NCI-H1694 treated with DMSO at 0.1 percent for 48 hours (cell line): ENCODE measurements around the gene DCTPP1.
A peak's percentile ranks its signal among the peaks of the same experiment; 100 is the strongest.

ENCODE experiments used
- DNase-seq: peaks from one replicate; lab custom pipeline; 2025; lab: John Stamatoyannopoulos, UW

Gene DCTPP1

DNA sequence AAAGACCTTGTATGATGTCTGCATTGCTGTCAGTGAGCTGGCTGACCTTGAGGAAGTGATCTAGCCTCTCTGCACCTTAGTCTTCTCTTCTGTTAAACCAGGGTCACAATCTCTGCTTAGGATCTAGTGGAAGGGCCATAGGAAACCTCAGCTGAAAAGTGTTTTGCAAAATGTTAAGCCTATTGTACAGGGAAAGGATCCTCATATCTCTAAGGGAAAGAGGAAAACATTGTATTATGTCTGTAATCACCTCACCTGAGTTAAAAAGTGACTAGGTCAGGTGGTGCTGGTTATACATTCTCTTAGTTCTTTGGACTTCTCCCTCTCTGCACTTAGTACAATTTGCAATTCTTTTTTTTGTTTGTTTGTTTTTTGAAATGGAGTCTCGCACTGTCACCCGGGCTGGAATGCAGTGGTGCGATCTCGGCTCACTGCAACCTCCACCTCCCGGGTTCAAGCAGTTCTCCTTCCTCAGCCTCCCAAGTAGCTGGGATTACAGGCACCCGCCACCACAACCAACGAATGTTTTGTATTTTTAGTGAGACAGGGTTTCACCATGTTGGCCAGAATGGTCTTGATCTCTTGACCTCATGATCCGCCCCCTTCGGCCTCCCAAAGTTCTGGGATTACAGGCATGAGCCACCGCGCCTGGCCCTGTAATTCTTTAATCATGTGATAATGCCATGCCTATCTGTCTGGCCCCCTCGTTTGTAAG, 17.8 kb upstream of the DCTPP1 start:
- no peak for DNase-seq

DNA sequence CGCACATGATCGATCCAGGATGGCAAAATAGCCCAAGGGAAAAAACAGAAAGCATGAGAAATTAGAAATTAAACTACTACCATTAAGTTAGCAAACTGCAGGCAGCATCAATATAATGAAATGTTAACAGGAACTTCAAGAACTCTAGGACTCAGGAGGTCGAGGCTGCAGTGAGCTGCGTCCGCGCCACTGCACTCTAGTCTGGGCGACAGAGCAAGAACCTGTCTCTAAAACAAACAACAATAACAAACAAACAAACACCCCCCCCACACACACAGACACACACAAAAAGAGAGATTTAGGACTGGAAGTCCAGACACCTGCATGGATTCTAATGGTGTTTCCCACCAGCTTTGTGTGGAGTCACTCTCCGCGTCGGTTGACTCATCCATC, 16.4 kb upstream of the DCTPP1 start:
- no peak for DNase-seq

DNA sequence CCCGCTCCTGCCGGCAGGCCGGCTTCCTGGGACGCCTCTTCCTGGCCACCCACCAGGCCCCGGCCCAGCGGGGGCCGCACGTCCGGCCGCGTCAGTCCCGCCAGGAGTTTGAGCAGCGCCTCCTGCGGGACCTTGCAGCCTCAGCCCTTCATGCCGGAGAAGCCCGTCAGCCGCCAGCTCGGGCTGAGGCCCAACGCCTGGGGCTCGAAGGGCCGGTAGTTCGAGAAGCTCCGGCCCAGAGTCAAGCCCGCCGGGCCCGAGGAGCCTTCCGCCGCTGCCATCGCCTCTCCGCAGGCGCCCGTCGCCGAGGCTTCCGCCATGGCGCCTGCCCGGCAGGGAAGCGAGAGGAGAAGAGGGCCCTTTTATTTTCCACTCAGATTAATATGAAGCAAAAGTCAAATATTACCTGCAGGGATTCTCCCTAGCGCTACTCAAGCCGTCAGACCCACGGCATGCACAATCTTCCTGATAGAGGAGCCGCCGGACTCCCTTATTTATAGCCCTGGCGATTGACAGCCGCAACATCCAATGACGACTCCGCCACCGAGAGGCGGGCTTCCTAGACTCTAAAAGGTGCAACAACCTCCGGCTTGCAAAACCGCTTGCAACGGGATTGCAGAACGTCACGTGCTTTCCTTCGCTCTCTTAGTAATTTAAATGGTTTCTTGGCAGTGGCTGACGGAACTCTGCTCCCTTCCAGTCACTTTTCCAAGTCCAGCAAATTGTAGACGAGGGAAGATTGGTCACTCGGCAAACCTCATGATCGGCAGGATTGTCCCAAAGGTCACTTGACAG, 15.8 kb upstream of the DCTPP1 start, which contains the start of gene SEPHS2:
SEPHS2 (minus strand) TSS at position 467 of the 795 bp plus-strand sequence; CDS start at position 320, 147 bp downstream.
- peak; percentile 82 for DNase-seq

DNA sequence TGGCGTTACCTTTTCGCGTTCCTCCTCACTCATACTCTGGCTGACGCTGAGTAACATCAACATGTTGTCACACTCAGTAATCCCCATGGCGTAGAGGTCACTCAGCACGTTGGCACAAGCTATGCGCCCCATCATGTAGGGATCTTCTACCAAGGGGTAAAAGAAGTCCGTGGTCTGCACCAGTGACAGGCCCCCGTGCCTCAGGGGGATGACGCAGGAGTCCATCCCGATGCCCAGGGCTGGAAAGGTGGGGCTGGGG, 15.2 kb upstream of the DCTPP1 start:
- no peak for DNase-seq

DNA sequence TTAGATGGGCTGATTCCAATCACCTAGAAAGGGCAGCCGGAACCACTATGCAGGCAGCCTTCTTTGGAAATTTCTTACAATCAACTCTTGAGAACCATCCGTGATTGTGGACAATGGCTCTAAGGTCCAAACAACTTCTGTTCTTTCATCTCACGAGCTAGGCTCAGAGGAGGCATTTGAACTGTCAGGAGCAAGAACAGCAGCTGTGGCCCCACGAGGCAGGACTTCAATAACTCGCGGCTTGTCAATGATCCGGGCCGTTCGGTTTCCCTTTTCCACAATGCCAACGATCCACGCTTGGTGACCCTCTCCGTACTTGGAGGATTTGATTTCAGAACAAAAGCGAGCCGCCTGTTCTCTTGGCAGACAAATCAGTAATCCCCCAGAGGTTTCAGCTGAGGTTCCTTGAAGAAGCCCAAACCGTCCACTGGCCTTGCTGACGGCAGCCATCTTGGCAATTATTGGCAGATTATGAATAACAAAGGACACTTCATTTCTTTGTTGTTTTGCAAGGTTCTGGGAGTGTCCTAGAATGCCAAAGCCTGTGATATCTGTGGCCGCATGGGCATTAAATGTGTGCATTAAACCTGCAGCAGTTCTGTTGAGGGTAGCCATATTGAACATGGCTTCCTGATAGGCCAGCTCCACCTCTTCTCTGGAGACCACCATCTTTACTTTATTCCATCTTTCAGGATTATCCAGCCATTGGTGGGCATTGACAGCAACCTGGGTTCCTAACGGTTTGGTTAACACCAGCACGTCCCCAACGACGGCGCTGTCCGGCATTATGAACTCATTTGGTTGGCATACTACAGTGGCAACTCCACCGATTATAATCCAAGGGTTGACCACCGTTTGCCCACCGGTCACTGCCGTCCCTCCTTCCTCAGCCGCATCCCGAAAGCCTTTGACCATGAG, 14.7 kb upstream of the DCTPP1 start:
- DNase-seq, result no peak

DNA sequence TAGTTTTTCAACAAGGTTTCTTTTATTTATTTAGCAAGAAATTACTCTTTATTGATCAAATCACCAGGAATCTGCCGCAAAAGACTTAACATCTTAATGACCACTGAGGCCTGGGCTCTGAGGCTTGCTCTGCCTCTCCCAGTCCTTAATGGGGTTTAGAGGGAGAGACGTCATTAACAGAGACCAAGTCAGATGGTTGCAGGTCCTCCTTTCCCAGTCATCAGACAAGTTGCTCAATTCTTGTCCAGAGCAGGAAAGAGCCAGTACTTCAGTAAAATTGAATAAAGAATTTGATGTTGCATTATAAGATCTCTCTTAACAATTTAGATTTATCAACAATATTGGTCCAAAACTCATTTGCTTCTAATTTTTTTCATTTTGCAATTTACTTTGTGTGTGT, 13.8 kb upstream of the DCTPP1 start:
- DNase-seq, result no peak

DNA sequence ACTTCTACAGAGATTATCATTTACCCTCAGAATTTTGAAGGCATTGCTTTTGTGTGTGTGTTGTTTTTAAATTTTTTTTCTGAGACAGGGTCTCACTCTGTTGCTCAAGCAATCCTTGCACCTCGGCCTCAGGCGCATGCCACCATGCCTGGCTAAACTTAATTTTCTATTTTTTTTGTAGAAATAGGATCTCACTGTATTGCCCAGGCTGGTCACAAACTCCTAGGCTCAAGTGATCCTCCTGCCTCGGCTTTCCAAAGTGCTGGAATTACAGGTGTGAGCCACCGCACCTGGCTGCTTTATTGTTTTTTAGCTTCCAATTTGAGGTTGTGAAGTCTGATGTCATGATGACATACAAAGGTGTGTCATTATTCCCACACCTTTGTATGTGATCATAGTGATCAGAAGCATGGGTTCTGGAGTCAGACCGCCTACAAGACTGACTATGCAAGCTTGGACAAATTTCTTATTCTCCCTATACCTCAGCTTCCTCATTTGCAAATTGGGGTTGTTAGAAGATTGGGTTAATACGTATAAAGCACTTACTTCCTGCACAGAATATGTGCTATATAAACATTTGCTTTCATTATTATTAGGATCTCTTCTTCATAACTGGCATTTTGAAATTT, 10.0 kb upstream of the DCTPP1 start:
- DNase-seq, result no peak

DNA sequence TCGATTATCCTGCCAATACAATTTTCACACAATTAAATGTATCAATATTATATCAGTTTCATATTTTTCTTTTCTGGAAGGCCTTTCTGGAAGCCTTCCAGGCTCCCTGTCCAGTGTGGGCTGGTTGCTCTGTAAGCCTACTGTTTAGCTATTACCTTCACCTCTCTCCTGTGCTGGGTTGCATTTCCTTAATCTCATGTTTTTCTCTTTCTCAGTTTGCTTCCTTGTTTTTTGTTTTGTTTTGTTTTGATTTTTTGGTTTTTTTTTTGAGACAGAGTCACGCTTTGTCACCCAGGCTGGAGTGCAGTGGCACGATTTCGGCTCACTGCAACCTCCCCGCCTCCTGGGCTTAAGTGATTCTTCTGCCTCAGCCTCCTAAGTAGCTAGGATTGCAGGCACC, 9.0 kb upstream of the DCTPP1 start:
- DNase-seq, result no peak

DNA sequence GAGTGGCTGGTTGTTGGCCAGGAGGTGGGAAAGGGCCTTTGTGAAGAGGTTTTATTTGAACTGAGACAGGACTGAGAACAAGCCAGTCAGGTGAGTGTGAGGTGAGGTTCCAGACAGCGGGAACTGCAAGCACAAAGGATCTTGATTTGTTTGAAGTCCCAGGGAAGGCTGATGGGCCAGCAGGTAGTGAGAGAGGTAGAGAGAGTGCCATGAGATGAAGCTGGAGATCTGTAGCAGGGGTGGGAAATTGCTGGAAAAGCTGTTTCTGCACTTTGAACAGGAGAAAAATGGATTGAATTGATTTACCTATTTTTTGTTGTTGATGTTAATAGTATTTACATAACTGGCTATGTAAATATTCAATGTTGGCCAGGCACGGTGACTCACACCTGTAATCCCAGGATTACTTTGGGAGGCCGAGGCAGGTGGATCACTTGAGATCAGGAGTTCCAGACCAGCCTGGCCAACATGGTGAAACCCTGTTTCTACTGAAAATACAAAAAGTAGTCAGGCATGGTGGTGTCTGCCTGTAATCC, 7.7 kb upstream of the DCTPP1 start:
- no peak for DNase-seq

DNA sequence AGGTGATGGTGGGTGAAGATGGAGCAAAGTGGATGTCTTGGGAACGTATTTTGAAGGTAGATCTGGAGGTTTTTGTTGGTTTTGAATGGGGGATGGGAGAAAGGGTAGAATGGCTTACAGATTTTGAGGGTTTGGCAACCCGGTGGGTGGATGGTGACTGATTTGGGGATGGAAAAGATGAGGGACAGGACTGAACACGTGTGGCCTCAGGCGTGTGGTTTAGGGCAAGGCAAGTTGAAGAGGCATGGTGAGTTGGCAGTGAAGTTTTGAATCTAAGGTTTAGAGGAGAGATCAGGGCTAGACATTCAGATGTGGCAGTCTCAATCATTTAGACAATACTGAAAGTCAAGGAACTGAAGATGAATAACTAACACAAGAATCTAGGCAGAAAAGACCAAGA, 5.0 kb upstream of the DCTPP1 start:
- DNase-seq, result no peak

DNA sequence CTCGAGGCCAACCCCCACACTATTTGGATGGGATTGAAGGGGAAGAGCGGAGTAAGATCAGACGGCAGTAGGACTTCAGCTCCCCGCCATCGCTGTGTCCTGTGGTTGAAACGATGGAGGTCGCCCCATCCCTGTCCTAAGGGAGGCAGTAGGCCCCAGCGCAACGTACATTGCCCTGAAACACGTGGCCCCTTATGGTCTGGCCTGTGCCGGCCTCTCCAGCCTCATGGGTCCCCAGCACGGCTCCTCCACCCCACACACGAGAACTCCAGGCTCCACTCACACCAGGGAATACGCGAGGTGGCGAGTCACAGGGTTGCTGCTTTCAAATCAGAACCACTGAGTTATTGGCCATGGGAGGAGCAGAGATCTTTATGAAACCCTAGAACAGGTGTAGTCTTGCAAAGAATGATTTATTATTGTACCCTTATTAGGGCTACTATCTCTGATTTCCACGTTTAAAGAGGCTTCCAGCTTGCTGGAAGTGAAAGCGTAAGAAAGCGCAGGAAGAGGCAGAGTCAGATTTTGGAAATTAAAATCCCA, 669 bp upstream of the DCTPP1 start:
- no peak for DNase-seq

DNA sequence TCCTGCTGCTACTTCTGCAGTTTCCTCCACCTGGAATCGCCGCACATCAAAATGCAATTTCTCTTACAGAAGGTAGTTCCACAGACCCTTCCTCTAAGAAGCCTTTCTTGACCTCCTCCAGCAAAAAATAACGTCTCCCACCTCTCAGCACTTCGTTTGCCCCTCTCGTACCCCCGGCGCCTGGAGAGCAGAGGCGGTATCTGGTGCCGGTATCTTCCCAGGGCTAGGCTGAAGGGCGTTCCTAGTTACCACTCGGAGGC, 482 bp downstream of the DCTPP1 start:
- DNase-seq, result no peak

DNA sequence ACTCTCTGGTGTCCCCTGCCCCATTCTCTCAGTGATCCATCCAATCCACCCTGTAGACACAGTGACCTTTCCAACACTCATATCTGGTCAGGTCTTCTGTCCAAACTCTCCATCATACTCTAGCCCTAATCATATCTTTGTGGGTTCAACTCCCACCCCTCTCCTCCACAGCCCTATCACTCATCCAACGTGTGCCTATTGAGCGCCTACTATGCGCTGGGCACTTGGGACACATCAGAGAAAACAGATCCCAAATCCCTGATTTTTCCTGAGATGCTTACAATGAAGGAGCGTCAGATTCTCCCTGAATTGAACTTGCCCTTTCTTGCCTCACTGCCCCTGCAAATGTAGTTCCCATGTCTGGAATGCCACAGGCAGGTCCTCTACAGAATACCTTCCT, 1.8 kb downstream of the DCTPP1 start:
- no peak for DNase-seq

DNA sequence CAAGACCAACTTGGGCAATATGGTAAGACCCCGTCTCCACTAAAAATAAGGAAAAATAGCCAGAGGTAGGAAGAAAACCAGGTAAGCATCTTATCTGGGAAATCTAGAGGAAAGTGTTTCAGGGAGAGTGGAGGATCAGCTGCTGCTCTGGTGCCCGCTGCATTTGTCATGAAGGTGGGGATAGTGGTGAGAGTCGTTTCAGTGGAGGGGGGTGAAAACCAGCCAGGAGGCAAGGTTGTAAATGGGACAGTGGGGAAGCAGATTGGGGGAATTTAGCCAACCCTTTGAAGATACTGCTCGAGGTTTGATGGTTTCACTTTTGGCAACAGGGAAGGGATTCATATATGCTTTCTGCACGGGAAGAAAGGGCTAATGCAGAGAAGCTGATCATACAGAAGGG, 8.8 kb downstream of the DCTPP1 start:
- DNase-seq, result no peak

DNA sequence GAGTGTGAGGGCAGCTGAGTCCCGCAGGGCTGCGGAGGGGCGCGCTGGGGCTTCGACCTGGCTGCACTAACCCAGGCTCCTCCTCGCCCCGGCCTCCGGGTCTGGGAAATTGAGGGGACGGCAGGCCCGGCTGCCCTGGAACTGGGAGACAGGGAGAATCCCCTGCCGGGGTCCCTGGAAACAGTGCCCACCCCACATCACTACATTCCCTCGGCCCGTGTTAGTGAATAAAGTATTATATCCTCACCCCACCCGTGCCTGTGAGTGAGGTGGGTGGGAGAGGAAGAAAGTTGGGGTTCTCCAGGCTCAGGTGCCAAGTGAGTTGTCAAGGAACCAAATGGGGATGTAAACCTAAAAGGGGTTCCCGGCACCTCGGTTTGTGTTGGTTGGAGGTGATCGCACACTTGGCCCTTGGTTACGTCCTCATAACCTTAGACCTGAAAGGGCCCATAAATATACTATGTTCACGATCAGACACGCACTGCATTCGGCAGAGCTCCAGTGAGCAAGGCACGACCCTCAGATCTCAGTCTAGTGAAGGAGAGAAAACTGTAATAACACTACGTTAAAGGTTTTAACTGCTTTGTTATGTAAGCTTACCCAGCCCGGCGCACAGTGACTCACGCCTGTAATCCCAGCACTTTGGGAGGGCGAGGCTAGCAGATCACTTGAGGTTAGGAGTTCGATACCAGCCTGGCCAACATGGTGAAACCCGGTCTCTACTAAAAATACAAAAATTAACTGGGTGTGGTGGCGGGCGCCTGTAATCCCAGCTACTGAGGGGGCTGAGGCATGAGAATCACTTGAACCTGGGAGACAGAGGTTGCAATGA, 11.3 kb downstream of the DCTPP1 start:
- no peak for DNase-seq

DNA sequence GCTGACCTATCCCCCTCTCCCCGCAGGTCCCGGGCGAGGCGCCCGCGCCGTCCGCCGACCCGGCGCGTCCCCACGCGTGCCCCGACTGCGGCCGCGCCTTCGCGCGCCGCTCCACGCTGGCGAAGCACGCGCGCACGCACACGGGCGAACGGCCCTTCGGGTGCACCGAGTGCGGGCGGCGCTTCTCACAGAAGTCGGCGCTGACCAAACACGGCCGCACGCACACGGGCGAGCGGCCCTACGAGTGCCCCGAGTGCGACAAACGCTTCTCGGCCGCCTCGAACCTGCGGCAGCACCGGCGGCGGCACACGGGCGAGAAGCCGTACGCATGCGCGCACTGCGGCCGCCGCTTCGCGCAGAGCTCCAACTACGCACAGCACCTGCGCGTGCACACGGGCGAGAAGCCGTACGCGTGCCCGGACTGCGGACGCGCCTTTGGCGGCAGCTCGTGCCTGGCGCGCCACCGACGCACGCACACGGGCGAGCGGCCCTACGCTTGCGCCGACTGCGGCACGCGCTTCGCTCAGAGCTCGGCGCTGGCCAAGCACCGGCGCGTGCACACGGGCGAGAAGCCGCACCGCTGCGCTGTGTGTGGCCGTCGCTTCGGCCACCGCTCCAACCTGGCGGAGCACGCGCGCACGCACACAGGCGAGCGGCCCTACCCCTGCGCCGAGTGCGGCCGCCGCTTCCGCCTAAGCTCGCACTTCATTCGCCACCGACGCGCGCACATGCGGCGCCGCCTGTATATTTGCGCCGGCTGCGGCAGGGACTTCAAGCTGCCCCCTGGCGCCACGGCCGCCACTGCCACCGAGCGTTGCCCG, 12.1 kb downstream of the DCTPP1 start:
- DNase-seq, result peak; percentile 40

DNA sequence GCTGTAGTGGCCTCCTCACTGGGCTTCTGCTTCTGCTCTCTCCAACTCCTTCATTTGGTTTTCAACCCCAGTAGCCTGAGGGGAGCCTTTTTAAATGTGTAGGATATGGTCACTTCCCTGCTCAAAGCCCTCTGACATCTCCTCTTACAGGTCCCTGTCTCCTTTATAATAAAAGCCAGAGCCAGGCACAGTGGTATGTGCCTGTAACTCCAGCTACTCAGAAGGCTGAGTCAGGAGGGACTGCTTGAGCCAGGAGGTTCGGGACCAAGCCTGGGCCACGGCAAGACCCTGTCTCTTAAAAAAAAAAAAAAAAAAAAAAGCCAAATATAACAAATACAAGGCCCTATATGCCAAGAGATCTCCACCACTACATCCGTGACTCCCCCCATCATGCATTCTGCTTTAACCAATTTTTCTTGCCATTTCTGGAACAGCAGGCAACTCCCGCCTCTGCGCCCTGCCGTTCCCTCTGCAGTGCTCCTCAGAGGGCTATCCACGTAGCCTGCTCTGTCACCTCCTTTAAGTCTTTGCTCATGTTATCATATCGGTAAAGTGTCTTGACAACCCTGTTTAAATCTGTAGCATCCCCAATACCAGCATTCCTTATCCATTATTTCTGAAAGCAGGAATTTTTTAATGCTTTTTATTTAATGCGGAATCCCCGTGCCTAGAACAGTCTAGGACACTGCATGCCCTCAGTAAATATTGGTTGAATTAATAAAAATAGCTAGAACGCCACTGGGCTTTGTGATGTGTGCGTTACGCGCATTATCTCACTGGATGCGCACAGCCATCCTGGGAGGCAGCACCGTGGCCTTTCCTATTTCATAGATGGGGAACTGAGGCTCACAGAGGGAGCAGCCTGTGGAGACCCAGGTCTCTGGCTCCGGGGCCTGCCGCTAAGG, 13.0 kb downstream of the DCTPP1 start:
- no peak for DNase-seq

DNA sequence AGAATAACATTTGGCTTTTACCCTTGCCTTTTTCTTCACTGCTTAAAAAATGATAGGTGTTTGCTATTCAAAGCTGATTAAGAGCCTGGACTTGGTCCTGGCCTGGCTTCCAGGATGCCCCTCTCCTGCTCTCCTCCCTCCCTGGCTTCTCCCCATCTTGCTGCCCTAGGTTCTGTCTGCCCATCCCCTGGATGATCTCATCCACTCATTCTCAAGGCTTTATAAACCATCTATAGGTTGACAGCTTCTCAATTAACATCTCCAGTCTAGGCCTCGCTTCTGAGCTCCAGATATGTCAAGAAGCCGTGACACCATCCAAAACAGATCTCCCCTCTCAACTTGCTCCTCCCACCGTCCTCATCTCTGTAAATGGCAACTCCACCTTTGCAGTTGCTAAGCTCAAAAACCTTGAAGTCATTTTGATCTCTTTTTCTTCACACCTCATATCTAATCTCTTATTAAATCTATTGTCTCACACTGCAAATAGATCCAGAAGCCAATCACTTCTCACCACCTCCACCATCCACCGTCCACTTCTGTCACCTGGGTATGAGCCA, 13.7 kb downstream of the DCTPP1 start:
- no peak for DNase-seq

DNA sequence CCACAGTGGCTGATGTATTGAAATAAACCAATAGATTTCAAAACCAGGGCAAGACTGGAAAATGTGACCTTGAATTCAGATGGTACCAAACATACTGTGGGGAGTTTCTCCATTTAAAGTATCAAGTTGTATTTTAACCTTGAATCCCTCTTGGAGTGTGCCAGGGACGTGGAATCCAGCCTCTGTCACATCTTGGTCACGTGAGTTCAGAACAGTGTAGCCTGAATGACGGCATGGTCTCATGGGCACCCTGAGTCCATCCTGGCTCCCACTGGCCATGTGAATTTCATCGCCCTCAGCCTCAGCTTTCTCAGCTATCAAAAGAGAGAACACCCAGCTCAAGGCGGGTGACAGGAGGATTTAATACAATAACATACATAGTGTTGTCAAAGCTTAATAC, 15.7 kb downstream of the DCTPP1 start:
- no peak for DNase-seq
